Stomach (tissue), 4 donors: Measurements from ENCODE around the gene TMC2.

Experiments used
- EP300 ChIP-seq: sonication (generic); formaldehyde crosslinking; IDR thresholded peaks from one replicate; pipeline ENCODE4 v1.6.1; 2017; ENCODE audit warnings: antibody characterized with exemption
- POLR2A ChIP-seq, 4 donors: fragments of 450-650 bp; IDR thresholded peaks; one replicate each; pipeline ENCODE4 v1.6.1; 2016; ENCODE audit warnings: antibody characterized with exemption in 4 of 4, control low read depth in 2 of 4, mild to moderate bottlenecking in 1 of 4, moderate library complexity in 1 of 4
- POLR2AphosphoS5 ChIP-seq, 3 donors: sonication (generic); formaldehyde crosslinking; IDR thresholded peaks; one replicate each; pipeline ENCODE4 v1.6.1; 2016; ENCODE audit warnings: antibody characterized with exemption in 3 of 3
- TF ChIP-seq, protein P1 (sequence below), 7 experiments: fragments of 450-650 bp in 4 of 7; fragments of 200-600 bp in 3 of 7; sonication (generic) in 3 of 7; IDR thresholded peaks; one replicate each; pipeline ENCODE4 v1.5.1; 2016 to 2019; ENCODE audit warnings: antibody characterized with exemption in 7 of 7, control low read depth in 2 of 7, mild to moderate bottlenecking in 1 of 7

DNA sequence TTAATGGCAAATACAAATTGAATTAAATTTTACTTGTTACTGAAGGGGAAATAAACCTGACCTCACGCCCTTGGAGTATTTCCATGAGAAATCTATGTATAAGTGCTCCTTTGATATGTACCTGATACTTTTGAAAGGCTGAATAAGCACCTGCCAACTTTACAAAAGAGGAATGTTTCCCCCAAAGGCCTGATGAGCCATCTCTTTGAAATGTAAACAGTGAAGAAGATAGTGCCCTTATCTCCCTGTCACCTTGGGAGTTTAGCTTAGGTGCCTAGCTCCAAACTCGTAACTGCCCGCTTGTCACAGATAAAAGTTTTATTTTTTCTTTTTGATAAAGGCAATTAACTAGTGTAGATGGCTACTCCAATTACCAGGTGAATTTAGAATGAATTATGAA, 26.6 kb upstream of the TMC2 start:
- TF ChIP-seq, protein P1, sequence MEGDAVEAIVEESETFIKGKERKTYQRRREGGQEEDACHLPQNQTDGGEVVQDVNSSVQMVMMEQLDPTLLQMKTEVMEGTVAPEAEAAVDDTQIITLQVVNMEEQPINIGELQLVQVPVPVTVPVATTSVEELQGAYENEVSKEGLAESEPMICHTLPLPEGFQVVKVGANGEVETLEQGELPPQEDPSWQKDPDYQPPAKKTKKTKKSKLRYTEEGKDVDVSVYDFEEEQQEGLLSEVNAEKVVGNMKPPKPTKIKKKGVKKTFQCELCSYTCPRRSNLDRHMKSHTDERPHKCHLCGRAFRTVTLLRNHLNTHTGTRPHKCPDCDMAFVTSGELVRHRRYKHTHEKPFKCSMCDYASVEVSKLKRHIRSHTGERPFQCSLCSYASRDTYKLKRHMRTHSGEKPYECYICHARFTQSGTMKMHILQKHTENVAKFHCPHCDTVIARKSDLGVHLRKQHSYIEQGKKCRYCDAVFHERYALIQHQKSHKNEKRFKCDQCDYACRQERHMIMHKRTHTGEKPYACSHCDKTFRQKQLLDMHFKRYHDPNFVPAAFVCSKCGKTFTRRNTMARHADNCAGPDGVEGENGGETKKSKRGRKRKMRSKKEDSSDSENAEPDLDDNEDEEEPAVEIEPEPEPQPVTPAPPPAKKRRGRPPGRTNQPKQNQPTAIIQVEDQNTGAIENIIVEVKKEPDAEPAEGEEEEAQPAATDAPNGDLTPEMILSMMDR (IDR thresholded peaks at IDR 0.05) = no peak
- TF ChIP-seq POLR2AphosphoS5 (IDR thresholded peaks at IDR 0.05) (no peak), POLR2A (IDR thresholded peaks at IDR 0.05) (no peak), EP300 (no peak)
